HEK293T (cell line): ENCODE data around the gene FOXRED2.
"Not testable (repeated sequence)": the region's sequence is repeated elsewhere in the genome, so short reads cannot be mapped to it uniquely, and the experiment has no call there.

ENCODE experiments used
- CTCF ChIA-PET: fragments of 350-600 bp; formaldehyde crosslinking; extraction: SDS; loops from one replicate; lab custom pipeline; 2021; ENCODE audit warnings: antibody characterized with exemption, inconsistent platforms; lab: Yijun Ruan, JAX
- POLR2A ChIA-PET: fragments of 350-600 bp; formaldehyde crosslinking; extraction: SDS; loops from one replicate; lab custom pipeline; 2020; ENCODE audit warnings: antibody characterized with exemption, inconsistent platforms; lab: Yijun Ruan, JAX
- DNase-seq: peaks from one replicate; pipeline ENCODE4 v3.0.0; 2012; ENCODE audit warnings: mixed read lengths; ENCODE audit errors: extremely low spot score
- ARNT ChIP-seq: fragments of 450-650 bp; IDR thresholded peaks from 2 replicates; pipeline ENCODE4 v1.6.1; 2017; ENCODE audit warnings: mild to moderate bottlenecking
- BHLHE40 ChIP-seq: fragments of 450-650 bp; IDR thresholded peaks from 2 replicates; pipeline ENCODE4 v1.6.1; 2016; ENCODE audit warnings: mild to moderate bottlenecking, moderate library complexity, borderline replicate concordance
- CTBP1 ChIP-seq: fragments of 450-650 bp; IDR thresholded peaks from 2 replicates; pipeline ENCODE4 v1.6.1; 2016; ENCODE audit warnings: borderline replicate concordance
- ELF4 ChIP-seq: fragments of 450-650 bp; IDR thresholded peaks from 2 replicates; pipeline ENCODE4 v1.6.1; 2017; ENCODE audit warnings: antibody characterized with exemption
- FOXA1 ChIP-seq: fragments of 450-650 bp; IDR thresholded peaks from 2 replicates; pipeline ENCODE4 v1.6.1; 2016; ENCODE audit warnings: mild to moderate bottlenecking
- FOXK2 ChIP-seq: fragments of 450-650 bp; IDR thresholded peaks from 2 replicates; pipeline ENCODE4 v1.6.1; 2016; ENCODE audit warnings: mild to moderate bottlenecking
- FOXM1 ChIP-seq: fragments of 450-650 bp; IDR thresholded peaks from 2 replicates; pipeline ENCODE4 v1.6.1; 2017; ENCODE audit warnings: mild to moderate bottlenecking, borderline replicate concordance
- HDGF ChIP-seq: fragments of 450-650 bp; IDR thresholded peaks from 2 replicates; pipeline ENCODE4 v1.6.1; 2017; ENCODE audit warnings: antibody characterized with exemption, borderline replicate concordance
- L3MBTL2 ChIP-seq: fragments of 450-650 bp; conservative IDR thresholded peaks from 2 replicates; pipeline ENCODE4 v1.6.1; 2016; ENCODE audit warnings: mild to moderate bottlenecking
- LEF1 ChIP-seq: fragments of 450-650 bp; IDR thresholded peaks from 2 replicates; pipeline ENCODE4 v1.6.1; 2017; ENCODE audit warnings: mild to moderate bottlenecking, borderline replicate concordance
- NFRKB ChIP-seq: fragments of 450-650 bp; IDR thresholded peaks from 2 replicates; pipeline ENCODE4 v1.6.1; 2016; ENCODE audit warnings: mild to moderate bottlenecking, moderate library complexity
- SP1 ChIP-seq: fragments of 450-650 bp; IDR thresholded peaks from 2 replicates; pipeline ENCODE4 v1.6.1; 2017
- SUZ12 ChIP-seq: fragments of 450-650 bp; IDR thresholded peaks from 2 replicates; pipeline ENCODE4 v1.6.1; 2016; ENCODE audit warnings: mild to moderate bottlenecking
- TARDBP ChIP-seq: fragments of 450-650 bp; IDR thresholded peaks from 2 replicates; pipeline ENCODE4 v1.6.1; 2016
- ZNF384 ChIP-seq: fragments of 450-650 bp; IDR thresholded peaks from 2 replicates; pipeline ENCODE4 v1.6.1; 2016
- TF ChIP-seq, protein P1 (sequence below): fragments of 450-650 bp; IDR thresholded peaks from 2 replicates; pipeline ENCODE4 v1.6.1; 2016

The FOXRED2 gene

DNA sequence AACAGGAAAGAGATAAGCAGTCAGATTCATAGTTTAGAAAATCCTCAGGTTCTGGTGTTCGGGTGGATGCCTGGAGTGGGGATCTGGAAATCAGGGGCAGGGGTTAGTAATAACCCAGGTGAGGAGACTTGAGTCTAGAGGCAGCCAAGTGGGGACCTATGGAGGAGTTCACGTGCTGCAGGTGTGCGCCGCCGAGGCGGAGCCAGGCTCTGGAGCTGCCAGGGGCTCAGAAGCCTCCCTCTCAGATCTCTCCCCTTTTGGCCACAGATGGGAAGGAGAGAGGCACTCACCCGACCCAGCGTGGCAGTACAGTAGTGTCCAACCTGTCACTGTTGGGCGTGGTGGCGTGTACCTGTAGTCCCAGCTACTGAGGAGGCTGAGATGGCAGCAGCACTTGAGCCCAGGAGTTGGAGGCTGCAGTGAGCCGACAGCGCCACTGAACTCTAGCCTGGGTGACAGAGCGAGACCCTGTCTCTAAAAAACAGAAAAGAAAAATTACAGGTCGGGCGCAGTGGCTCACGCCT lies 52.9 kb downstream of the FOXRED2 start:
- no peak for DNase-seq
- ChIA-PET POLR2A (interaction anchor here (1.7 kb wide), 1 partner anchor 16 kb away, joined by 3 read pairs; no protein-coding TSS in a partner anchor), CTCF (no interaction called here)
- no peak for TF ChIP-seq TARDBP
- TF ChIP-seq, protein P1, sequence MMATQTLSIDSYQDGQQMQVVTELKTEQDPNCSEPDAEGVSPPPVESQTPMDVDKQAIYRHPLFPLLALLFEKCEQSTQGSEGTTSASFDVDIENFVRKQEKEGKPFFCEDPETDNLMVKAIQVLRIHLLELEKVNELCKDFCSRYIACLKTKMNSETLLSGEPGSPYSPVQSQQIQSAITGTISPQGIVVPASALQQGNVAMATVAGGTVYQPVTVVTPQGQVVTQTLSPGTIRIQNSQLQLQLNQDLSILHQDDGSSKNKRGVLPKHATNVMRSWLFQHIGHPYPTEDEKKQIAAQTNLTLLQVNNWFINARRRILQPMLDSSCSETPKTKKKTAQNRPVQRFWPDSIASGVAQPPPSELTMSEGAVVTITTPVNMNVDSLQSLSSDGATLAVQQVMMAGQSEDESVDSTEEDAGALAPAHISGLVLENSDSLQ: no peak

DNA sequence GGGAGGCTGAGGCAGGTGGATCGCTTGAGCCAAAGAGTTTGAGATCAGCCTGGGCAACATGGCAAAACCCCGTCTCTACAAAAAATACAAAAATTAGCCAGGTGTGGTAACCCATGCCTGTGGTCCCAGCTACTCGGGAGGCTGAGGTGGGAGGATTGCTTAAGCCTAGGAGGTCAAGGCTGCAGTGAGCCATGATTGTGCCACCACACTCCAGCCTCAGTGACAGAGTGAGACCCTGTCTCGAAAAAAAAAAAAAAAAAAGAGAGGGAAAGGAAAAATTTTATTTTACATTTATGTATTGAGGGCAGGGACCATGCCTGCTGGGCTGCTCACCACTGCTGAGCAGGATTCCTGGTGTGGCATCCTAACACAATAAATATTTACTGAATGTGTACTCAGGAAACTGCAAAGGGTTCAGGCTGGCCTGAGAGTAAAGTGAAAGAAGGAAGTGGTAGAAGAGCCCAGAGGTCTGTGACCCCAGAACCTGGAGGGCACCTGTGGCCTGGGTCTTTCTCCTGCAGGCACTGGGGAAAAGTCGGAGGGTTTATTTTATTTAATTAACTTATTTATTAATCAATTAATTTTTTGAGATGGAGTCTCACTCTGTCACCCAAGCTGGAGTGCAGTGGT lies 53.7 kb downstream of the FOXRED2 start:
- POLR2A ChIA-PET: interaction anchor here (0.7 kb wide), 1 partner anchor 10 kb away, joined by 3 read pairs; no protein-coding TSS in a partner anchor
- CTCF ChIA-PET: not testable (repeated sequence)

DNA sequence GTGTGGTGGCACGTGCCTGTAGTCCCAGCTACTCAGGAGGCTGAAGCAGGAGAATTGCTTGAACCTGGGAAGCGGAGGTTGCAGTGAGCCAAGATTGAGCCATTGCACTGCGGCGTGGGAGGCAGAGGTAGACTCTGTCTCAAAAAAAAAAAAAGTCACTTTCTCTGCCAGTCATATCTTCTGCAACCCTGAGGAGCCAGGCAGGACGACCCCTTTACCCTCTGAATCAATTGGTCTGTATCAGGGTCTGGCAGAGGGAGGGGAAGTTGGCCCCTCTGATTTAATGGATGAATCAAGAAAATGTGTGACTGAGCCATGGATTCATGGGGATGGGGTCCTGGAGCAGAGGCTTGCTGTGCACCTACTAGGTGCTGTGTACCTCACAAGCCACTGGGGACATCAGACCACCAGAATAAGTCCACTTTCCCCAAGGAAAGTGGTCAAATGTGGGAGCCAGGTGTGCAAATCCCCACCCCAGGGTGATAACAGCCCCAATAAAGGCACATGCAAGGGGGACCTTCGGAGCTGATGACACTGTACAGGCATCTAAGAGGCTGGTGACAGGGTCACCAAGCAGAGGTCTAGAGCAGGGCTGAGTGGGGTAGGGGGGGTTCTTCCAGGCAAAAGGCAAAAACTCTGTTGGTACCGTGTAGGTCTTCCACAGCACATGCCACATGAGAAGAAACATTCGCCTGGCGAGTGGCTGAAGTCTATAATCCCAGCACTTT lies 54.4 kb downstream of the FOXRED2 start:
- TF ChIP-seq BHLHE40 (no peak), LEF1 (no peak), NFRKB (no peak), ZNF384 (no peak), CTBP1 (no peak), FOXM1 (no peak), HDGF (no peak), ELF4 (no peak), SUZ12 (no peak), TARDBP (no peak)
- TF ChIP-seq, protein P1: no peak
- CTCF ChIA-PET: no interaction called here
- DNase-seq: no peak
- POLR2A ChIA-PET: interaction anchor here (0.7 kb wide), 1 partner anchor 10 kb away, joined by 3 read pairs; no protein-coding TSS in a partner anchor

More for the DNA sequence above, 53.7 kb downstream of the FOXRED2 start:
- DNase-seq: not testable (repeated sequence)

DNA sequence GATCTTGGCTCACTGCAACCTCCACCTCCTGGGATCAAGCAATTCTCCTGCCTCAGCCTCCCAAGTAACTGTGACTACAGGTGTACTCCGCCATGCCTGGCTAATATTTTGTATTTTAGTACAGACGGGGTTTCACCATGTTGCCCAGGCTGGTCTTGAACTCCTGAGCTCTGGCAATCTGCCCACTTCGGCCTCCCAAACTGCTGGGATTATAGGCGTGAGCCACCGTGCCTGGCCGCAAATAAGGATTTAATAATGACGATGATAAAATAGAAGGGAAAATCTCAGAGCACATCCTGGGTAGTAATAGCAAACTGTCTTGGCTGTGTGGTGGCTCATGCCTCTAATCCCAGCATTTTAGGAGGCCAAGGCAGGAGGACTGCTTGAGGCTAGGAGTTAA lies 55.9 kb downstream of the FOXRED2 start:
- DNase-seq, POLR2A ChIA-PET: not testable (repeated sequence)
- CTCF ChIA-PET: interaction anchor here (0.6 kb wide), 1 partner anchor 10 kb away, joined by 3 read pairs; no protein-coding TSS in a partner anchor

DNA sequence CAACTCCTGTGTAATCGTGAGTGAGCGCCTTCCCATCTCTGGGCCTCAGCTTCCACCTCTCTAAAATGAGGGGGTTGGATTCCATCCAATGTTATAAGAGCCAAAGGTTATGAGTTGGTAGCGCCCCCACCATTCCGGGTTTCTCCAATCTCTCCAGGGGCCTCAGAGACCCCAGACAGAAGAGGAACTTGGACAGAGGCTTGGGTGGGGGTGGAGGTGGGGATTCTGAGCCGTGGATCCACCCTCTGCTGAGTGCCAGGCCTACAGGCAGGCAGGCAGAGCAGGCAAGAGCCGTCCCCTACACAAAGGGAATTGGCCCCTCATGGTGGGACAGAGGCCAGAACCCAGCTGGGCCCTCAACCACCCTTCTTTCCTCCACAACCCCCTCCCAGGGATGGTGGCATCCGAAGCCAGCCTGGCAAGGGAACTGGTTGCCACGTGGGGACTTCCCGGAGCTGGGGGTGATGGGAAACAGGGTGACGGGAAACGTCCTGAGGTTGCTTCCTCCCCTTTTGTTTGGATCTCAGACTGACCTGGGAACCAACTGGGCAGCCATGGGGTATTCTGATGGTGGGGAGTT lies 57.2 kb downstream of the FOXRED2 start:
- TF ChIP-seq SP1 (no peak), FOXM1 (no peak), ARNT (no peak), FOXK2 (no peak), SUZ12 (no peak), LEF1 (no peak), ZNF384 (no peak), L3MBTL2 (no peak), NFRKB (no peak)
- TF ChIP-seq, protein P1: no peak
- no peak for DNase-seq
- POLR2A ChIA-PET: no interaction called here
- CTCF ChIA-PET: no interaction called here

DNA sequence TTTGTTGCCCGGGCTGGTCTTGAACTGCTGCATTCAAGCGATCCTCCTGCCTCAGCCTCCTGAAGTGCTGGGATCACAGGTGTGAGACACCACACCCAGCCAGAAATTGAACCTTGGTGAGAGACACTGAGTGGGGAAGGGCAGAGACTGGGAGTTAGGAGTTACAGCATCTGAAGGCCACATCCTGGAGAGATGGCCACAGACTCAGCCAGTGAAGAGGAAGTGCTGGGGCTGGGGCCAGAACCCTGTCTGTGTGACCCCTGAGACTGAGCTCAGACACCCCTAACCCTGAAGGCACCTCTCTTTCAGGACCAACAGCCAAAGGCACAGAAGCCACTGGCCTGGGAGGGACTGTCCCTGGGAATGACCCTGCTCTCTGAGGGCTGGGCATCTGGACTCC lies 59.2 kb downstream of the FOXRED2 start:
- no peak for DNase-seq
- ChIA-PET CTCF (no interaction called here), POLR2A (interaction anchor here (1.4 kb wide), 2 partner anchors 11 to 59 kb away, joined by 3 to 5 read pairs; partner anchors contain the start of gene FOXRED2)

More for the DNA sequence above, 59.2 kb downstream of the FOXRED2 start:
- TF ChIP-seq TARDBP: no peak
- no peak for TF ChIP-seq L3MBTL2
- TF ChIP-seq ZNF384: no peak
- TF ChIP-seq ELF4: no peak
- no peak for TF ChIP-seq FOXA1
- no peak for TF ChIP-seq FOXK2
- TF ChIP-seq ARNT: no peak
- TF ChIP-seq FOXM1: no peak
- TF ChIP-seq SP1: no peak
- TF ChIP-seq SUZ12: no peak
- TF ChIP-seq, protein P1: no peak
- TF ChIP-seq HDGF: no peak
- TF ChIP-seq NFRKB: no peak
- no peak for TF ChIP-seq CTBP1
- TF ChIP-seq BHLHE40: no peak
- TF ChIP-seq LEF1: no peak
